RCC 7860 (cell line): ENCODE data around the gene STAT6.
A peak's percentile ranks its signal among the peaks of the same experiment; 100 is the strongest.
"Not testable (repeated sequence)": the region's sequence is repeated elsewhere in the genome, so short reads cannot be mapped to it uniquely, and the experiment has no call there.

Source experiments
- DNase-seq: peaks from one replicate; pipeline ENCODE4 v3.0.0-alpha.2; 2015; ENCODE audit warnings: low spot score
- FAIRE-seq: peaks from 2 replicates; lab custom pipeline; 2012; peaks lifted over from hg19 to GRCh38; lab: Jason Lieb, UNC

Gene STAT6

GRCh38 chr12:57088354-57089270 lies 22.6 kb downstream of the STAT6 start, which contains the start of gene NAB2:
NAB2 (plus strand) TSS chr12:57089114; CDS start chr12:57089272, 158 bp downstream.
- DNase-seq (peak; percentile 82), FAIRE-seq (no peak)

- DNase-seq = peak; percentile 85
- FAIRE-seq = no peak
Observed at GRCh38 chr12:57087691-57088353, 23.3 kb downstream of the STAT6 start.

DNA sequence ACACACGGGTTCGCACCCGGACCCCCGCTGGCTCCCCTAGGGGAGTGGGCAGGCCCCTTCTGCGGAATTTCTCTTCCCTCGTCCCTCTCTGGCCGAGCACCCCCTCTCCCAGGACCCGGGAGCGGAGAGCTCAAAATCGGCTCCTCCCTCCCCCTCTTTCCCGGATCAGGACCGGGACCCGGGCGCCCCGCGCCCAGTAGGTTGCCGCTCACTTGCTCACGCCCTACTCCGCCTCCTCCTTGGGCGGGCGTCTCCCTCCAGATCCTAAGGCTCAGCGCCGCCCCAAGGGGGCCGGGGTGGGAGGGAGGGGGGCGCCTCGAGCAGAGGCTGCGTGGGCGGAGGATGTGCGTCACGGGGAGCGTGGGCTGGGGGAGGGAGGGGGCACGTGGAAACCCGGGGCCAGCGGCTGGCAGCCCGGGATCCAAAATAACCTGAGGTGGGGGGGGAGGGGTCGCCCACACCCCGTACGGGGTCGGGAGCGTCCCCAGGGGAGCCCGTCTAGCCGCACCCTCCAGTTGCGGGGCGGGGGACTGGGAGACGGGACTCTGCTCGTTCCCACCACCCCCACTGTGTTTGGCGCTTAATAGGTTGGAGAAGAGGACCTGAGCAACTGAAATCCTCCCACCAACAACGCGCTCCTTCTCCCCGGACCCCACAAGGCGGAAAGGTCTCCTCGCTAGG lies 24.0 kb downstream of the STAT6 start:
- DNase-seq (peak; percentile 59), FAIRE-seq (no peak)

- peak; percentile 36 for DNase-seq
- FAIRE-seq = peak; percentile 7
Observed at GRCh38 chr12:57086493-57087009, 24.6 kb downstream of the STAT6 start.

DNA sequence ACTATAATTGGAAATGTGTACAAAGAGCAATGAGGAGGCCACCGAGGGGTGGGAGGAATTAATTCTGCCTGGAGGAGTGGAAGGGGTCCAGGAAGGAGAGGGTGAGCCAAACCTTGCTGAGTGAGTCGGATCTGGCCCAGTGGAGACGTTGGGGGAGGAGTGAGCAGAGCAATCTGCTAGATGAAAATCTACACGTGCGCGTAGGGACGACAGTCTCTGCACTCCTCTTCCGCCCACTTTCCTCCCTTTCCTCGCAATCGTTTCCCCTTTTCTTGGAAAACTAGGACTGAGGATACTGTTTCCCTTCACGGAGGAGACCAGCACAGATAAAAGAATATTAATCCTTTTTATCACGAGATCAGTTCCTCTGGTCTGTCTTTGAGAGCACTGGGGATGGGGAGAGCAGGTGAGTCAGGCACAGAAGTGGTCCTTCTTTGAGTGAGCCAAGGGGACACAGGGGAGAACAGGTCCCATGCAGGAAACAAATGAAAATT lies 25.1 kb downstream of the STAT6 start:
- no peak for FAIRE-seq

DNA sequence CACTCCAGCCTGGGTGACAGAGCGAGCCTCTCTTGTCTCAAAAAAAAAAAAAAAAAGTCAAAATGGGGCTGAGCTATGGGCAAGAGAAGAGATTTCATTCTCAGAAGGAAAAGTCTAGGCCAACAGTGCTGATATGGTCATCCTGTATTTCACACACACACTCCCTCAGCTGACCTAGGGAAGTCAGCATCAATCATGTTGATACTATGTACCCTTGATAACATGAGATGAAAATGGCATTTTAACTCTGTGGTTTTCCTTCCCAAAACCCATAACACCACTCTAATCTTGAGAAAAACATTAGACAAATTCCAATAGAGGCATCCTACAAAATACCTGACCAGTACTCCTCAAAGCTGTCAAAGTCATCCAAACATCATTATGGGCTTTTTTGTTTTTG lies 30.3 kb downstream of the STAT6 start:
- no peak for FAIRE-seq
- no peak for DNase-seq

More for the DNA sequence above, 25.1 kb downstream of the STAT6 start:
- DNase-seq = no peak

DNA sequence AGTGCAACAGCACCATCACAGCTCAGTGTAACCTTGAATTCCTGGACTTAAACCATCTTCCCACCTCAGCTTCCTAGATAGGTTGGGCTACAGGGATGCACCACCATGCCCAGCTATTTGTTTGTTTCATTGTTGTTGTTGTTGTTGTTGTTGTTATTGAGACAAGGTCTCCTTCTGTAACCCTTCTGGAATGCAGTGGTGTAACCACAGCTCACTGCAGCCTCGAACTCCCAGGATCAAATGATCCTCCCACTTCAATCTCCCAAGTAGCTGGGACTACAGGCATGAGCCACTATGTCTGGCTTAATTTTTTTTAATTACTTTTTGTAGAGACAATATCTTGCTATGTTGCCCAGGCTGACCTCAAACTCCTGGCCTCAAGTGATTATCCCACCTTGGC lies 31.3 kb downstream of the STAT6 start:
- DNase-seq (no peak), FAIRE-seq (no peak)

DNA sequence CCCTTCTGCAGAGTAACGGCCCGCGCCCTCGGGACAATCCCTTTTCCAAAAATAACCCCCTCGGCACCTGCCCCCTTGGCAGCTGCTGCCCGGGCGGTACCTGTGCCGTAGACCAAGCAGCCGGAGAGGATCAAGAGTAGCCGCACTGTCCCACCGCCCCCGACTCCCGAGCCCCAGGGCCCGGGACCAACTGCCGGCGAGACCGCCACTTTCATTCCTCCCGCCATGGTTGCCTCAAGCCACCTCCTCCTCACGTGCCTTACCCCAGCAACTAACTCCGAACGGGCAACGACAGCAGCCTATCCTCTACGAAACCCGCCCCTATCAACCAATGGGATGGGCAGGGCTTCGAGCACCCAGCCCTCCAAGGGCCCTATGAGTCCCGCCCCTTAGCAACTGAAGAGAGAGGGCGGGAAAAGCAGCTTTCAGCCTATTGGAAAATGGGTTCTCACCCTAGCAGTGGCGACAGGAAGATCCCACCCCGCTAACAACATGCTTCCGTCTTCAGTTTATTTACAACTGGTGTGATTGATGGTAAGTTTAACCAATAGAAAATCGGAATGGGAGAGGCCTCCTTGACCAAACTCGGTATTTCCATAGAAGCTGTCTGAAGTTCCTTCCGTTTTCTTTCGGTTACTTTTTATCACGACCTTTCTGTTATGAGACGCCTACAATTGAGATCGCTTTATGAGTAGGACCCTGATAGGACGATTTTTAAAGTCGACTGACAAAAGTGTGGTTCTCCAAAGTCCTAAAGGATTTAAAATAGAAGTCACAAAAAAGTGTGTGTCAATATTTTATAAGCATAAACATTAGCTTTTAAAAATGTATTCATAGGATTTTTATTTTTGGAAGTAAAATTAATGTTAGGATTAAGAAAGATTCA lies 32.4 kb downstream of the STAT6 start, which contains the start of gene NEMP1:
Gene NEMP1, minus strand, starts transcription at position 273 of the 886 bp plus-strand sequence. Its CDS starts 46 bp downstream, at position 227.
- peak; percentile 100 for DNase-seq
- peak; percentile 96 for FAIRE-seq

DNA sequence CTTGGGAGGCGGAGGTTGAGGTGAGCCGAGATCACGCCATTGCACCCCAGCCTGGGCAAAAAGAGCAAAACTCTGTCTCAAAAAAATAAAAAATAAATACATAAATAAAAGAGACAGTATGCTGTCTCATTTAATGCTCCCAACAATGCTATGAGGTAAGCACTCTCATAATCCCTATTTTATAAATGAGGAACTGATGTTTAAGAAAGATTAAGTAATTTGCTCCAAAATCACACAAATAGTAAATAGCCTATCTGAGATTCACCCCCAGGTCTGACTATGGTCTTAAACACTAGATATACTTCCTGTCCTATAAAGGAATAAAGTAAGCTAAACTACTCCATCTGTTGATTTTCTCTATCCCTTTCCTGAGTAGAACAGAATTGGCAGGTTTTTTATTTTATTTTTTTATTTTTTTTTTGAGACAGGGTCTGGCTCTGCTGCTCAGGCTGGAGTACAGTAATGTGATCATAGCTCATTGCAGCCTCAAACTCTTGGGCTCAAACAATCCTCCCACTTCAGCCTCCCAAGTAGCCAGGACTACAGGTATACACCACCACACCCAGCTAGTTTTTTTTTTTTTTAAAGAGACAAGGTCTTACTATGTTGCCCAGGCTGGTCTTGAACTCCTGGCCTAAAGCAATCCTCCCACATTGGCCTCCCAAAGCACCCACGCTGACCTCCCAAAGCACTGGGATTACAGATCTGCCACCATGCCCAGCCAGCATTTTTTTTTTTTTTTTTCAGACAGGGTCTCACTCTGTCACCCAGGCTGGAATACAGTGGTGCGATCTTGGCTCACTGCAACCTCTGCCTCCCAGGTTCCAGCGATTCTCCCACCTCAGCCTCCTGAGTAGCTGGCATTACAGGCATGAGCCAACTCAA lies 37.4 kb downstream of the STAT6 start:
- not testable (repeated sequence) for FAIRE-seq

DNA sequence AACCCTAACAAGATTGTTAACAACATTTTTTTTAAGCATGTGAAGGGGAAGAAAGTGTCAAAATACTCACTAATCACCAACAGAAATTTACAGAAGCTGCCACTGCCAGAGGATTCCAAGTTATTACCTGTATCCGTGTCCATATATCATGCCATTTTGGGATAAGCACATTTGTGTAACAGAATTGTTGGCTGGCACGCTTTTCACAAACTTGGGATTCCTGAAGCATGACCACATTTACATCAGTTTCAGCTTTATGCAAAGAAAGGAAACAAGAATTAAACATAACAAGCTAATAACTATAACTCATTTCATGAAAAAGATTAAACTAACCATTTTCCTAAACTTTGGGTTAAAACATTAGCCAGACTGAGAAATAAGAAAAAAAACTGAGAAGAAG lies 38.5 kb downstream of the STAT6 start:
- no peak for FAIRE-seq

More for the DNA sequence above, 37.4 kb downstream of the STAT6 start:
- not testable (repeated sequence) for DNase-seq

DNA sequence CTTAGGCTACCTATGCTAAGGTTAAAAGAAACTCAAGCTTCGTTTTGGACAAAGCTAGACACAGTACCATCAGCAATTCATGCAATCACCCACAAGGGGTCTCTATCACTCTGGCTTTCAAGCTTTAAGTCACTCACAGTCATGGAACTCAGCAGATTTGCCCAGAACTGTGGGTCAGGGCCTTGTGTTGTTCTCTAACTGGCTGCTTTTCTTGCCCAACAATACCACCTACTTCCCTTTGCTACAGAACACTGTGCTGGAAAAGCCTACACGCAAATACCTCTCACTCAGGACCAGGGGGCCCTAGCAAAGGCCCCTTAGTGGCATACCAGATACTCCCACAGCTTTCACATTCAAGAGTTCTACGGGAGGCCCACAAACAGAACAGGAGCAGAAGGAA lies 41.6 kb downstream of the STAT6 start:
- peak; percentile 51 for DNase-seq
- peak; percentile 30 for FAIRE-seq

More for the DNA sequence above, 38.5 kb downstream of the STAT6 start:
- DNase-seq = no peak

DNA sequence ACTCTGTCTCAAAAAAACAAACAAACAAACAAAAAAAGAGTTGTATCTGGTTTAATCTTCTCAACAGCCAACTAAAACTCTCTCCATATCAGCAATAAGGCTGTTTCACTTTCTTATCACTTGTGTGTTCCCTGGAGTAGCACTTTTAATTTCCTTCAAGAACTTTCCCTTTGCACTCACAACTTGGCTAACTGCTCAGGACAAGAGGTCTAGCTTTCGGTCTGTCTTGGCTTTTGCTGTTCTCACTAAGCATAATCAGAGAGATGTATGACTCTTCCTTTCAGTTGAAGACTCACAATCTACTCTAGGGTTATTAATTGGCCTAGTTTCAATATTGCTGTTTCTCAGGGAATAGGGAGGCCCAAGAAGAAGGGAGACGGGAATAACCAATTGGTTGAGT lies 44.9 kb downstream of the STAT6 start:
- FAIRE-seq (no peak), DNase-seq (no peak)

DNA sequence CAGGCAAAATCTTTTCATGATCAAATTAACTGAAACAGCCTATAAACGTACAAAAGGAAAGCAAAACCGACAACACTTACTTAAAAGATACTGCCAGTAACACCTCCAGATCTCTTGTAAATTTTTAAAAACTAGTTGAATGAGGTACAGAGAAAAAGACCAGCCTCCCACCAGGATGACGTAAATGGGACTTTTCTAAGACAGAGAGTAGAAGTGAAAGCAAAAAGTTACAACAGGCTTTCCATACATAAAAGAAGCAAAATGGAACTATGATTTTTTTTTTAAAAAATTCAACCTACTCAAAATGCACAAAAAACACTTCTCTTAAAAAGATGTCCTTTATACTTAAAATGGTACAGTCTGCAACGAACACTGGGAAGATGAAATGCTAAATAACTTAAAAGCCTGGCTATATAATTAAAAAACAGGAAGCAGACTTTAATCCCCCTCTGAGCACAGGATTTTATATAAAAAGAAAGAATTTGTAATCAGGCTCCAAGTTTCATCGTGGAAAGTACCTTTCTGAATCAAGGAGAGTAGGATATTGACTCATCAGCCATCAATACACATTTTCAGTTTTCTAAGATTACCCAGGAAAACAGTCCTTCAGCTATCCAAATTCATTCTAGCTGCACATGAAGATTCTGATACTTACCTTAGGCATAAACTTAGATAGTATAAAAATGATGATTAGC lies 47.0 kb downstream of the STAT6 start:
- DNase-seq = no peak
- FAIRE-seq = no peak

GRCh38 chr12:57058454-57058853 lies 52.7 kb downstream of the STAT6 start:
- DNase-seq (no peak), FAIRE-seq (no peak)

- no peak for DNase-seq
- no peak for FAIRE-seq
Observed at GRCh38 chr12:57057067-57057751, 54.0 kb downstream of the STAT6 start.

DNA sequence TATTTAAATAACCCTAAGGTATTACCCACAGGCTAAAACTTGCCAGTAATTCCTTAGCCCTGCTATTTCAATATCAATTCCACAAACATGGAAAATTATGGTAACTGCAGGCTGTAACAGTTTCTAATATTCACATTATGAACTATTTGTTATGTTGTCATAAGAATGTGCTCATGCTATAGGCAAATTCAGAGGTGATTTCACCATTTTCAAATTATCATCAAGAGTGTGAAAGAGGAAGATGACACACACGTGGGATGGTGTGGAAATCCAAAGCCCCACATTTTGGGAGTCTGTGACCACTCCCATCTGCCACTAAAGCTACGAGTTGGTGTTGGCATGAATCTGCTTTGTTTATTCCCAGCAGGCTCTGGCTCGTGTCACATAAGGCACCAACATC lies 55.3 kb downstream of the STAT6 start:
- FAIRE-seq (no peak), DNase-seq (no peak)

DNA sequence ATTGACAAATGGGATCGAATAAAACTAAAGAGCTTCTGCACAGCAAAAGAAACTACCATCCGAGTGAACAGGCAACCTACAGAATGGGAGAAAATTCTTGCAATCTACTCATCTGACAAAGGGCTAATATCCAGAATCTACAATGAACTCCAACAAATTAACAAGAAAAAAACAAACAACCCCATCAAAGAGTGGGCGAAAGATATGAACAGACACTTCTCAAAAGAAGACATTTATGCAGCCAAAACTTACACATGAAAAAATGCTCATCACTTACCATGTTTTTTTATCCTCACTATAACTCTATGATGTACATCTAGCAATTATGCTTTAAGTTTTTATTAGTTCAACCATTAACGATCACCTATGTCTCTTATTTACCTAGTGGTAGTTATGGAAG lies 57.3 kb downstream of the STAT6 start:
- not testable (repeated sequence) for DNase-seq, FAIRE-seq
